ENCODE data around the gene TRIM13. TPM values are rescaled to one million over a fixed set of nuclear protein-coding genes. Genes with fewer than 3 reads are reported as not detected.

Gene TRIM13
- total and polyA plus RNA-seq, 2 of the 13 experiments (the other 11 are each of a cell fraction or from before 2014, with no cell fraction given) = 22.0 to 24.4 TPM

GRCh38 chr13:49996161-49996915 lies 504 bp upstream of the TRIM13 start (continued):
- TF ChIP-seq PCBP1 (IDR thresholded peaks at IDR 0.05; ENCODE audit: borderline replicate concordance, low read depth, low read length) (no peak), ZNF879 (CRISPR knock-in tag; IDR thresholded peaks at IDR 0.05) (no peak), ZNF816 (CRISPR knock-in tag; IDR thresholded peaks at IDR 0.05; ENCODE audit: borderline replicate concordance) (no peak), MAZ (IDR thresholded peaks at IDR 0.05; ENCODE audit: borderline replicate concordance, low read depth, low read length) (no peak; the same call in 1 of the 2 replicates), MAZ (CRISPR knock-in tag; IDR thresholded peaks at IDR 0.05; ENCODE audit: low read depth) (no peak; the same call in 1 of the 2 replicates), ZNF335 (CRISPR knock-in tag; IDR thresholded peaks at IDR 0.05) (no peak), MBNL3 (CRISPR knock-in tag; conservative IDR thresholded peaks at IDR 0.05) (no peak), TFDP1 (CRISPR knock-in tag; IDR thresholded peaks at IDR 0.05; ENCODE audit: borderline replicate concordance) (peak; percentile 77; the same call in 1 of the 2 replicates), GTF2F1 (IDR thresholded peaks at IDR 0.05; ENCODE audit: low read length) (no peak), ZFAT (CRISPR knock-in tag; conservative IDR thresholded peaks at IDR 0.05) (no peak), RERE (CRISPR knock-in tag; IDR thresholded peaks at IDR 0.05; ENCODE audit: low read depth) (no peak), PAXIP1 (CRISPR knock-in tag; conservative IDR thresholded peaks at IDR 0.05) (peak; percentile 41; the same call in 1 of the 2 replicates), CSRNP1 (CRISPR knock-in tag; IDR thresholded peaks at IDR 0.05) (0 out of 2 replicates have a peak, but pooled peaks have one; percentile 6), HNRNPK (IDR thresholded peaks at IDR 0.05; ENCODE audit: low read depth, low read length, poor library complexity, severe bottlenecking) (peak; percentile 84), ZNF772 (CRISPR knock-in tag; IDR thresholded peaks at IDR 0.05) (no peak), ZNF878 (CRISPR knock-in tag; IDR thresholded peaks at IDR 0.05) (no peak), HOXA3 (CRISPR knock-in tag; IDR thresholded peaks at IDR 0.05) (peak; percentile 27; the same call in 1 of the 2 replicates)
